Endodermal cell (in vitro differentiated cells): ENCODE results near the gene VAV1. TPM values are rescaled to one million over a fixed set of nuclear protein-coding genes. Genes with fewer than 3 reads are reported as not detected.
A peak's percentile ranks its signal among the peaks of the same experiment; 100 is the strongest.

ENCODE experiments used
- DNase-seq: peaks from one replicate; pipeline ENCODE4 v3.0.0-alpha.2; 2017
- H3K27ac ChIP-seq: 2 replicates; pipeline ENCODE4 v1.5.1; 2013; ENCODE audit warnings: mild to moderate bottlenecking, low read depth, low read length, moderate library complexity
- H3K27me3 ChIP-seq: 2 replicates; pipeline ENCODE4 v1.6.1; 2013; ENCODE audit warnings: mild to moderate bottlenecking, low read length, moderate library complexity; ENCODE audit not compliant: insufficient read depth, control insufficient read depth, poor library complexity, severe bottlenecking
- H3K36me3 ChIP-seq: 2 replicates; pipeline ENCODE4 v1.7.0; 2013; ENCODE audit warnings: mild to moderate bottlenecking, low read length, moderate library complexity; ENCODE audit not compliant: control insufficient read depth, insufficient read depth
- H3K4me1 ChIP-seq: one replicate; pipeline ENCODE4 v1.7.0; 2013; ENCODE audit warnings: low read length; ENCODE audit not compliant: control insufficient read depth, insufficient read depth
- H3K4me3 ChIP-seq: 2 replicates; pipeline ENCODE4 v1.5.1; 2013; ENCODE audit warnings: mild to moderate bottlenecking, low read length, moderate library complexity
- H3K9ac ChIP-seq: 2 replicates; pipeline ENCODE4 v1.6.1; 2013; ENCODE audit warnings: mild to moderate bottlenecking, low read length, moderate library complexity; ENCODE audit not compliant: poor library complexity, severe bottlenecking; ENCODE audit errors: extremely low read depth
- H3K9me3 ChIP-seq: 2 replicates; pipeline ENCODE4 v1.6.1; 2013; ENCODE audit warnings: mild to moderate bottlenecking, low read length, moderate library complexity; ENCODE audit not compliant: control insufficient read depth
- H3K27ac Mint-ChIP-seq: 2 replicates; pipeline ENCODE4 v1.8.0; 2020; ENCODE audit warnings: mixed read lengths
- H3K27me3 Mint-ChIP-seq: 2 replicates; pipeline ENCODE4 v1.8.0; 2021; ENCODE audit warnings: mild to moderate bottlenecking, mixed read lengths; ENCODE audit not compliant: insufficient read depth
- H3K36me3 Mint-ChIP-seq: 2 replicates; pipeline ENCODE4 v1.8.0; 2020; ENCODE audit warnings: low read depth, mixed read lengths
- H3K4me1 Mint-ChIP-seq: 2 replicates; pipeline ENCODE4 v1.8.0; 2020; ENCODE audit warnings: mixed read lengths
- H3K4me3 Mint-ChIP-seq: 2 replicates; pipeline ENCODE4 v1.8.0; 2020; ENCODE audit warnings: mild to moderate bottlenecking, moderate library complexity, mixed read lengths
- H3K9me3 Mint-ChIP-seq: 2 replicates; pipeline ENCODE4 v1.8.0; 2020; ENCODE audit warnings: mild to moderate bottlenecking, mixed read lengths
- CTCF ChIP-seq: fragments of 200-600 bp; sonication (generic); conservative IDR thresholded peaks from 2 replicates; pipeline ENCODE4 v1.5.0; 2021; ENCODE audit warnings: antibody characterized with exemption, mild to moderate bottlenecking
- WGBS, 2 experiments: methylation state at CpG; one replicate each; pipeline versions ENCODE4 v1.1.5 to v1.1.7; 2013; ENCODE audit warnings: missing lambda C conversion rate in 2 of 2, mixed read lengths in 1 of 2; ENCODE audit not compliant: insufficient coverage in 1 of 2, insufficient read length in 1 of 2; 5-methylcytosine and 5-hydroxymethylcytosine counted together
- total RNA-seq, 2 donors: library from RNA; stranded (reverse); fragmentation: NEBNext Ultra II Directional in 1 of 2; extraction: Animal tissue kit (Norgen Biotek cat#: 25700) in 1 of 2; gene quantifications; 2 replicates in 1 of 2; 3 replicates in 1 of 2; pipeline ENCODE4 v1.2.1, GENCODE V29; 2021

The VAV1 gene
- total RNA-seq, 2 donors from 2014 or later, result not detected

GRCh38 chr19:6737873-6738786 lies 34.4 kb upstream of the VAV1 start:
- no peaks in the 10 kb centered on the region for H3K27me3 Mint-ChIP-seq
- peak; percentile 82 for TF ChIP-seq CTCF
- Histone ChIP-seq H3K27me3 (no peaks in the 10 kb centered on the region), H3K4me1 (peaks cover 3% of the 10 kb centered on the region), H3K36me3 (peaks cover 25% of the 10 kb centered on the region), H3K4me3 (peak overlapping the region; percentile 89), H3K9me3 (no peaks in the 10 kb centered on the region), H3K9ac (peak overlapping the region; percentile 97), H3K27ac (peak overlapping the region; percentile 68)
- H3K4me1 Mint-ChIP-seq, result peaks cover 40% of the 10 kb centered on the region
- peak overlapping the region; percentile 98 for H3K27ac Mint-ChIP-seq
- DNase-seq, result no peak
- peaks cover 25% of the 10 kb centered on the region for H3K36me3 Mint-ChIP-seq
- peak overlapping the region; percentile 90 for H3K4me3 Mint-ChIP-seq
- H3K9me3 Mint-ChIP-seq, result no peaks in the 10 kb centered on the region
- WGBS, 2 experiments, result 18 to 32% methylated on average over 10 to 13 of the region's 13 CpGs

DNA sequence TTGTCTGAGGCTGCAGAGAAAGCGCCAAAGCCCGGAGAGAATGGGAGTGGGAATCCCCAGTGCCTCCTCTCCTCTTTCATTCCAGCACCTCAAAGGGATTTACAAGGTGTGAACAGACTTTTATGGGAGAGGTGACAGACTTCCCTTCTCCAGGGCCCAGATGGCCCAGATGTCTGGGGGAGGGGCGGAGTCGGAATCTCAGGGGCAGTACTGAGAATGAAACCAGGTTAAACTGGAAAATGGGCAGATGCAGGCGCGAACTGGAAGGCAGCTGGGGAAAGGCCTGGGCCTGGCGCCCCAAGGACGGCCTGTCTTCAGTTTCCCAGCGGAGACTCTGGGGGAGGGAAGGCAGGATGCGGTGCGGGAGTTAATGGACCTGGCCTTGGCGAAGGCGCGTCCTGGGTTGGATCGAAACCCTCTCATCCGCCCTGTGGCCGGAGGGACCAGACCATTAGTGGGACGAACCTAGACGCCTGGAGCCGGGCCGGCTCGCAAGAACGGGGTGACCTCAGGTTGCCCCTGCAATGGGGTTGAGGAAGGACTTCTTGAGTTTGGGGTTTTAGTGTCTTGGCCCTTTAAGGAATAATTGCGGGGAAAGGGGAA lies 33.6 kb upstream of the VAV1 start:
- peaks cover 3% of the 10 kb centered on the region for H3K4me1 ChIP-seq
- H3K9ac ChIP-seq, result peak overlapping the region; percentile 97
- H3K27ac ChIP-seq, result peak overlapping the region; percentile 68
- Mint-ChIP-seq H3K27me3 (no peaks in the 10 kb centered on the region), H3K4me1 (peaks cover 46% of the 10 kb centered on the region), H3K9me3 (no peaks in the 10 kb centered on the region), H3K36me3 (peaks cover 27% of the 10 kb centered on the region), H3K4me3 (peak overlapping the region; percentile 90), H3K27ac (peak overlapping the region; percentile 98)
- peak overlapping the region; percentile 89 for H3K4me3 ChIP-seq
- H3K27me3 ChIP-seq, result no peaks in the 10 kb centered on the region
- DNase-seq, result peak; percentile 96
- H3K9me3 ChIP-seq, result no peaks in the 10 kb centered on the region
- H3K36me3 ChIP-seq, result peaks cover 29% of the 10 kb centered on the region
- 12 to 22% methylated on average over 15 to 24 of the region's 24 CpGs for WGBS, 2 experiments
- TF ChIP-seq CTCF, result peak; percentile 6

- DNase-seq, result peak; percentile 94
- Mint-ChIP-seq H3K36me3 (peaks cover 27% of the 10 kb centered on the region), H3K27me3 (no peaks in the 10 kb centered on the region), H3K4me1 (peaks cover 52% of the 10 kb centered on the region), H3K9me3 (no peaks in the 10 kb centered on the region), H3K27ac (peak within 1 kb of the TSS; percentile 98), H3K4me3 (peak within 1 kb of the TSS; percentile 90)
- Histone ChIP-seq H3K4me1 (peaks cover 3% of the 10 kb centered on the region), H3K4me3 (peak within 1 kb of the TSS; percentile 94), H3K27me3 (no peaks in the 10 kb centered on the region), H3K27ac (peak within 1 kb of the TSS; percentile 68), H3K36me3 (peaks cover 34% of the 10 kb centered on the region), H3K9ac (peak within 1 kb of the TSS; percentile 97), H3K9me3 (no peaks in the 10 kb centered on the region)
- TF ChIP-seq CTCF, result no peak
- 0 to 8% methylated on average over 2 to 37 of the region's 47 CpGs for WGBS, 2 experiments
Observed at GRCh38 chr19:6739390-6739882, 33.1 kb upstream of the VAV1 start, which contains the start of gene TRIP10. TRIP10 (plus strand) TSS chr19:6739680; CDS start chr19:6739762, 82 bp downstream.
